Measurements from ENCODE around the gene FOXP1. TPM values are rescaled to one million over a fixed set of nuclear protein-coding genes. Genes with fewer than 3 reads are reported as not detected.

FOXP1 gene
- total RNA-seq, 4 donors from 2014 or later = 181 to 225 (median 205) TPM

- H3K4me1 ChIP-seq = peaks cover 79 to 100% (median 99%) of the 10 kb centered on the region in 4 donors
Observed at GRCh38 chr3:71055257-71056001, 528.1 kb downstream of the FOXP1 start.

GRCh38 chr3:71054312-71054711, 529.2 kb downstream of the FOXP1 start:
- 57% methylated on average over 5 of the region's 5 CpGs for WGBS
- Histone ChIP-seq H3K27ac (replicated peaks in 1 of 4) (peak overlapping the region; percentile 92 to 98 (median 98)), H3K4me3 (no peak overlapping the region), H3K27me3 (no peaks in the 10 kb centered on the region), H3K9me3 (no peaks in the 10 kb centered on the region), H3K36me3 (peaks cover 0 to 21% (median 10%) of the 10 kb centered on the region in 4 donors), H3K4me1 (peaks cover 86 to 100% (median 99%) of the 10 kb centered on the region in 4 donors)
- DNase-seq (ENCODE audit: extremely low spot score) = peak; percentile 17
- TF ChIP-seq POLR2AphosphoS5 (IDR thresholded peaks at IDR 0.05) (no peak), CTCF (IDR thresholded peaks at IDR 0.05) (no peak), EP300 (IDR thresholded peaks at IDR 0.05) (no peak), POLR2A (IDR thresholded peaks at IDR 0.05; ENCODE audit: low read depth) (no peak)
- intact Hi-C loops (cut with DNase I) = no loop called here

More at GRCh38 chr3:71055257-71056001, 528.1 kb downstream of the FOXP1 start:
- TF ChIP-seq POLR2AphosphoS5 (IDR thresholded peaks at IDR 0.05) (no peak), POLR2A (IDR thresholded peaks at IDR 0.05; ENCODE audit: low read depth) (no peak), CTCF (IDR thresholded peaks at IDR 0.05) (no peak), EP300 (IDR thresholded peaks at IDR 0.05) (no peak)
- H3K9me3 ChIP-seq = no peaks in the 10 kb centered on the region
- peak; percentile 60 for DNase-seq (ENCODE audit: extremely low spot score)
- intact Hi-C loops (cut with DNase I) = no loop called here
- 35% methylated on average over 11 of the region's 11 CpGs for WGBS
- peaks cover 0 to 17% (median 8%) of the 10 kb centered on the region in 4 donors for H3K36me3 ChIP-seq
- no peaks in the 10 kb centered on the region for H3K27me3 ChIP-seq
- H3K4me3 ChIP-seq = peak overlapping the region; percentile 3 to 75 (median 51)
- H3K27ac ChIP-seq (replicated peaks in 1 of 4) = peak overlapping the region; percentile 92 to 98 (median 98)

- TF ChIP-seq POLR2AphosphoS5 (IDR thresholded peaks at IDR 0.05) = no peak
- Histone ChIP-seq H3K4me3 (no peak overlapping the region), H3K27ac (replicated peaks in 1 of 4) (peak overlapping the region; percentile 82 to 98 (median 94)), H3K36me3 (peaks cover 0 to 21% (median 10%) of the 10 kb centered on the region in 4 donors), H3K27me3 (no peaks in the 10 kb centered on the region), H3K9me3 (no peaks in the 10 kb centered on the region), H3K4me1 (peaks cover 89 to 100% (median 99%) of the 10 kb centered on the region in 4 donors)
- peak; percentile 57 for DNase-seq (ENCODE audit: extremely low spot score)
- intact Hi-C loops (cut with DNase I) = no loop called here
- WGBS = 51% methylated on average over 4 of the region's 4 CpGs
Observed at GRCh38 chr3:71053495-71053894, 530.0 kb downstream of the FOXP1 start.

- no peak for TF ChIP-seq EP300 (IDR thresholded peaks at IDR 0.05)
- TF ChIP-seq POLR2A (IDR thresholded peaks at IDR 0.05; ENCODE audit: low read depth) = no peak
- no peak for TF ChIP-seq CTCF (IDR thresholded peaks at IDR 0.05)
- peak in 1 of 2 donors; percentile 53 for TF ChIP-seq POLR2AphosphoS5 (IDR thresholded peaks at IDR 0.05)
- H3K9me3 ChIP-seq = no peaks in the 10 kb centered on the region
- WGBS = 48% methylated on average over 5 of the region's 5 CpGs
- peaks cover 87 to 100% (median 99%) of the 10 kb centered on the region in 4 donors for H3K4me1 ChIP-seq
- peaks cover 0 to 21% (median 10%) of the 10 kb centered on the region in 4 donors for H3K36me3 ChIP-seq
- no peaks in the 10 kb centered on the region for H3K27me3 ChIP-seq
- peak; percentile 29 for DNase-seq (ENCODE audit: extremely low spot score)
- H3K27ac ChIP-seq (replicated peaks in 1 of 4) = peak overlapping the region; percentile 82 to 98 (median 94)
- H3K4me3 ChIP-seq = peak overlapping the region in 1 of 4 donors; percentile 0
- intact Hi-C loops (cut with DNase I) = no loop called here
Observed at GRCh38 chr3:71052716-71053115, 530.8 kb downstream of the FOXP1 start.

- peak overlapping the region in 1 of 4 donors; percentile 0 for H3K4me3 ChIP-seq
- no peaks in the 10 kb centered on the region for H3K27me3 ChIP-seq
- no peaks in the 10 kb centered on the region for H3K9me3 ChIP-seq
- 34% methylated on average over 7 of the region's 7 CpGs for WGBS
- peak overlapping the region; percentile 82 to 98 (median 94) for H3K27ac ChIP-seq (replicated peaks in 1 of 4)
- H3K36me3 ChIP-seq = peaks cover 0 to 24% (median 10%) of the 10 kb centered on the region in 4 donors
- H3K4me1 ChIP-seq = peaks cover 86 to 100% (median 100%) of the 10 kb centered on the region in 4 donors
- TF ChIP-seq POLR2A (IDR thresholded peaks at IDR 0.05; ENCODE audit: low read depth) = no peak
- TF ChIP-seq POLR2AphosphoS5 (IDR thresholded peaks at IDR 0.05) = no peak
- no peak for TF ChIP-seq EP300 (IDR thresholded peaks at IDR 0.05)
- TF ChIP-seq CTCF (IDR thresholded peaks at IDR 0.05) = no peak
- intact Hi-C loops (cut with DNase I) = no loop called here
- DNase-seq (ENCODE audit: extremely low spot score) = peak; percentile 31
Observed at GRCh38 chr3:71051893-71052687, 531.4 kb downstream of the FOXP1 start.

Measured in esophagus muscularis mucosa (tissue), 4 donors.